Stomach smooth muscle (tissue), 2 donors: ENCODE measurements around the gene SCT.

ENCODE experiments used
- H3K27ac ChIP-seq: one replicate; pipeline ENCODE4 v1.7.0; 2013; ENCODE audit warnings: mild to moderate bottlenecking, low read length, inconsistent platforms
- H3K27me3 ChIP-seq, 2 donors: one replicate each; pipeline ENCODE4 v1.7.0; 2013; ENCODE audit warnings: low read length in 2 of 2; ENCODE audit not compliant: insufficient read depth in 2 of 2, control insufficient read depth in 1 of 2
- H3K36me3 ChIP-seq, 2 donors: one replicate each; pipeline ENCODE4 v1.7.0; 2013; ENCODE audit warnings: low read length in 2 of 2; ENCODE audit not compliant: control insufficient read depth in 2 of 2, insufficient read depth in 2 of 2
- H3K4me1 ChIP-seq: one replicate; pipeline ENCODE4 v1.7.0; 2013; ENCODE audit warnings: low read length; ENCODE audit not compliant: control insufficient read depth, insufficient read depth
- H3K4me3 ChIP-seq, 2 donors: one replicate each; pipeline ENCODE4 v1.7.0; 2013; ENCODE audit warnings: low read length in 2 of 2
- H3K9ac ChIP-seq, 2 donors: one replicate each; pipeline ENCODE4 v1.7.0; 2013; ENCODE audit warnings: low read length in 2 of 2, mild to moderate bottlenecking in 1 of 2
- H3K9me3 ChIP-seq, 2 donors: one replicate each; pipeline ENCODE4 v1.7.0; 2013; ENCODE audit warnings: low read length in 2 of 2; ENCODE audit not compliant: control insufficient read depth in 2 of 2
- donor health status: healthy.
- donor health status: Pancreatic carcinoma.

The SCT gene

GRCh38 chr11:626475-627307, at the start of gene SCT:
Gene SCT (minus strand): TSS chr11:627181. CDS start chr11:627143, 38 bp downstream.
- H3K27ac ChIP-seq, result no peak within 1 kb of the TSS
- H3K4me1 ChIP-seq, result peaks cover 5% of the 10 kb centered on the region
- H3K9ac ChIP-seq, result no peak within 1 kb of the TSS
- H3K27me3 ChIP-seq, result peaks cover 0 to 3% of the 10 kb centered on the region in 2 donors
- no peak within 1 kb of the TSS for H3K4me3 ChIP-seq
- no peaks in the 10 kb centered on the region for H3K36me3 ChIP-seq
- H3K9me3 ChIP-seq, result no peaks in the 10 kb centered on the region

GRCh38 chr11:674406-674805, 47.4 kb upstream of the SCT start:
- H3K4me3 ChIP-seq, result no peak overlapping the region
- H3K27me3 ChIP-seq, result no peaks in the 10 kb centered on the region
- H3K9me3 ChIP-seq, result no peaks in the 10 kb centered on the region
- no peaks in the 10 kb centered on the region for H3K4me1 ChIP-seq
- H3K36me3 ChIP-seq, result peaks cover 18 to 22% of the 10 kb centered on the region in 2 donors
- no peak overlapping the region for H3K9ac ChIP-seq
- H3K27ac ChIP-seq, result no peak overlapping the region

GRCh38 chr11:673866-674265, 46.9 kb upstream of the SCT start:
- H3K9me3 ChIP-seq, result no peaks in the 10 kb centered on the region
- H3K27ac ChIP-seq, result no peak overlapping the region
- H3K27me3 ChIP-seq, result no peaks in the 10 kb centered on the region
- no peak overlapping the region for H3K9ac ChIP-seq
- no peaks in the 10 kb centered on the region for H3K4me1 ChIP-seq
- no peak overlapping the region for H3K4me3 ChIP-seq
- peaks cover 17 to 20% of the 10 kb centered on the region in 2 donors for H3K36me3 ChIP-seq

- H3K9ac ChIP-seq, result peak overlapping the region in 1 of 2 donors; percentile 47
- peaks cover 11% of the 10 kb centered on the region for H3K4me1 ChIP-seq
- no peaks in the 10 kb centered on the region for H3K27me3 ChIP-seq
- H3K36me3 ChIP-seq, result peaks cover 3 to 10% of the 10 kb centered on the region in 2 donors
- peak overlapping the region; percentile 41 for H3K27ac ChIP-seq
- H3K9me3 ChIP-seq, result no peaks in the 10 kb centered on the region
- H3K4me3 ChIP-seq, result peak overlapping the region in 1 of 2 donors; percentile 29
Observed at GRCh38 chr11:665704-666281, 38.8 kb upstream of the SCT start.

GRCh38 chr11:665062-665703, 38.2 kb upstream of the SCT start:
- peak overlapping the region; percentile 41 for H3K27ac ChIP-seq
- peak overlapping the region in 1 of 2 donors; percentile 29 for H3K4me3 ChIP-seq
- H3K9me3 ChIP-seq, result no peaks in the 10 kb centered on the region
- H3K9ac ChIP-seq, result no peak overlapping the region
- H3K4me1 ChIP-seq, result peaks cover 11% of the 10 kb centered on the region
- H3K36me3 ChIP-seq, result peaks cover 3 to 12% of the 10 kb centered on the region in 2 donors
- no peaks in the 10 kb centered on the region for H3K27me3 ChIP-seq

GRCh38 chr11:662689-663274, 35.8 kb upstream of the SCT start:
- Histone ChIP-seq H3K4me1 (peaks cover 11% of the 10 kb centered on the region), H3K9ac (no peak overlapping the region), H3K36me3 (peaks cover 10 to 16% of the 10 kb centered on the region in 2 donors), H3K4me3 (no peak overlapping the region), H3K27ac (no peak overlapping the region), H3K9me3 (no peaks in the 10 kb centered on the region), H3K27me3 (no peaks in the 10 kb centered on the region)

- Histone ChIP-seq H3K27me3 (no peaks in the 10 kb centered on the region), H3K36me3 (peaks cover 10 to 19% of the 10 kb centered on the region in 2 donors), H3K9me3 (no peaks in the 10 kb centered on the region), H3K4me3 (no peak overlapping the region), H3K27ac (no peak overlapping the region), H3K4me1 (peaks cover 11% of the 10 kb centered on the region), H3K9ac (no peak overlapping the region)
Observed at GRCh38 chr11:660681-661444, 33.9 kb upstream of the SCT start.

GRCh38 chr11:660281-660680, 33.3 kb upstream of the SCT start:
- Histone ChIP-seq H3K4me3 (no peak overlapping the region), H3K27ac (no peak overlapping the region), H3K9me3 (no peaks in the 10 kb centered on the region), H3K27me3 (no peaks in the 10 kb centered on the region), H3K9ac (no peak overlapping the region), H3K36me3 (peaks cover 10 to 15% of the 10 kb centered on the region in 2 donors), H3K4me1 (peaks cover 5% of the 10 kb centered on the region)

- Histone ChIP-seq H3K9me3 (no peaks in the 10 kb centered on the region), H3K27ac (no peak overlapping the region), H3K4me1 (peaks cover 4% of the 10 kb centered on the region), H3K27me3 (no peaks in the 10 kb centered on the region), H3K4me3 (no peak overlapping the region), H3K36me3 (peaks cover 10 to 15% of the 10 kb centered on the region in 2 donors), H3K9ac (no peak overlapping the region)
Observed at GRCh38 chr11:659532-660085, 32.6 kb upstream of the SCT start.

GRCh38 chr11:657691-658126, 30.7 kb upstream of the SCT start:
- Histone ChIP-seq H3K4me1 (peaks cover 2% of the 10 kb centered on the region), H3K36me3 (peaks cover 13 to 15% of the 10 kb centered on the region in 2 donors), H3K4me3 (no peak overlapping the region), H3K9ac (no peak overlapping the region), H3K9me3 (no peaks in the 10 kb centered on the region), H3K27me3 (no peaks in the 10 kb centered on the region), H3K27ac (no peak overlapping the region)
